NCI-H1417 treated with DMSO at 0.1 percent for 48 hours (cell line): ENCODE results near the gene FOXP1.

ENCODE experiments used
- DNase-seq: peaks from one replicate; lab custom pipeline; 2025; lab: John Stamatoyannopoulos, UW

Gene FOXP1

DNA sequence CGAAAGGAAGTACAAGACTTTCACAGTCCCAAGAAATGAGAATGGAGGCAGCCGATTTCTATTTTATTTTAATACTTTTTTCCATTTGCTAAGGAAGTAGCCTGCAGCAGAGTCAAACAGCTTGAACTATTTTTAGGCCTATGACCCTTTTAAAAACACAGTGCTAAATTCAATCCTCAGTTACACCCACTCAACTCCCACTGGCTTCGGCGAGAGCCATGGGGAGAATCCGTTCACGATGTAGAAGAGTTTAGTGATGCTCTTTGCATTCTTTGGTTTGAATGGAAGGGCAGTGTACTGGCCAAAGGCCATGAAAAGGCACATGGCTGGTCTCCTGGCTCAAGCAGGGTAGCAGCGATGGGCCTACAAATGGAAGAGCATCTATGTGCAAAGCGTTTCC lies 343.5 kb downstream of the FOXP1 start:
- no peak for DNase-seq

DNA sequence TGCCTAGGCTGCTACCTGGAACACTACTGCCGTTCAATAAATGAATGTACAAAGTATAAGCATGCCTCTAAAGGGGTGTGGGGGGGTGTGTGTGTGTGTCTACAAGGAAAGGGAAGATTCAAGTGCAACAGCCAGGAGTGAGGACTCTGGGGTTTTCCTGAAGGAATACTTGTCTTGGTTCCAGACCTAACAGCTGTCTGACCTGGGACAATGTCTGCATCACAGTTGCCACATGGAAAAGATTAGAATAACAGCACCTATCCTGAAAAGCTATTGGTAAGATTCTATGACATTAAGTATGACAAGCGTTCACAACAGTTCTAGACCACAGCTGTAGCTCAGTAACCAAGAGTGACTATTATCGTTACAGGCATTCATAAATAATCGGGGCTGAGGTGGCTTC lies 345.2 kb downstream of the FOXP1 start:
- no peak for DNase-seq

DNA sequence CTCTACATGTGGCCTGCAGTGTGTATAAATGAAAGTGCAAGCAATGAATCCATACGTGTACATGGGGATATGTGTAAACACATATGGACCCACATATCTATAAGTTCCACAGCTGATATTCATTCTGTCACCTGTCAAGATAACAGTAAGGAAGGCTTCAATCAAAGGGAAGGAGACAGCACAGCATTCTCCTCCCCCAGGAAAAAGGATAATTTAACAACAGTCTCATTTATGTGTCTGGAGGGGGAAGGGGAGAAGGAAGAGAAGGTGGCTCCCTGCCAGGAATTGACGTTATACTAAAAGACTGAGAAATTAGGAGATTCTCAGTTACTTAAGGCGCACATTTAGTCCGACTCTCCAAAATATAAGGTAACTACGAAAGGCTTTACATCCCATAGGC lies 345.9 kb downstream of the FOXP1 start:
- no peak for DNase-seq

DNA sequence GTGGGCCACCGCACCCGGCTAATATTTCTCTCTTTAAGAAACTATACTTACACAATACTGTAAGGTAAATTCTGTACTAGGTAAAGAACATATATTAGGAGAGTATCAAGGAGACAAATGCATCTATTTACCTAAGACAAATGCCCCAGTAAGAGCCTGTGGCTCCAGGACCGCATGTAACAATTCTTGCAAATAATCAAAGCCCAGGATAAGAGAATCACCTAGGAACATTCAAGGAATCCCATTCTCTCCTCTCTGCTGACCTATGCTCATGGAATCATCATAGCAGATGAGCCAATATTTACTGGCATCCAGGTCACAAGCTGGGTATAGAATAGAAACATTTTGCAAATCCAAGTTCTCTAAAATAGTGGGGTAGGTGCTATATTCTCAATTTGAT lies 347.7 kb downstream of the FOXP1 start:
- DNase-seq, result no peak

DNA sequence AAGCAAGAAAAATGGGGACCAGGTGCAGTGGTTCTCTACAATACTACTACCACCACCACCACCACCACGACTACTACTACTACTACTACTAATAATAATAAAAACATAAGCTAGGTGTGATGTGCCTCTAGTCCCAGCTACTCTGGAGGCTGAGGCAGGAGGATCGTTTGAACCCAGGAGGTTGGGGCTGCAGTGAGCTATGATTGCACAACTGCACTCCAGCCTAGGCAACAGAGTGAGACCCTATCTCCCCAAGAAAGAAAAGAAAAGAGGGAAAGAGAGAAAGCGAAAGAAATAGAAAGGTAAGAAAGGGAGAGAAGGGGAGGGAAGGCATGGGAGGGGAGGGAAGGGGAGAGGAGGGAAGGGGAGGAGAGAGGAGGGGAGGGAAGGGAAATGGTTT lies 350.6 kb downstream of the FOXP1 start:
- no peak for DNase-seq

DNA sequence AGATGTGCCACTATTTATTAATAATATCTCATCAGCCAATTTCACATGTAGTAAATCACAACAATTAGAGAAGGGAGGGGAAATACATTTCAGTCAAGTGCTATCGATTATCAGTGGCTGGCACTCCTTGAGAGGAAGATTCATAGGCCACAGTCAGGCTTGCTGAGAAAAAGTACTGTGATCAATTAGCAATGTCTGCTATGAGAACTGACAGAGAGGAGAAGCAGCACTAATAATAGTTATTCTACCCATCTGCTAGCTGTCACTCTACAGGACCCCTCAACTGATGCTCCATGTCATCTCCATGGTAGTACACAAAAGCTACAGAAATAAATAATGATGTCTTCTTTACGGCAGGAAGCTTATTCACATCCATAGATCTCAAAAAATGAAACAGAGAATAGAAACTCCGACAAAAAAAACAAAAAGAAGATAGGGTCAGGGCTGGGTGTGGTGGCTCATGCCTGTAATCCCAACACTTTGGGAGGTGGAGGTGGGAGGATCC lies 351.3 kb downstream of the FOXP1 start:
- DNase-seq, result no peak

DNA sequence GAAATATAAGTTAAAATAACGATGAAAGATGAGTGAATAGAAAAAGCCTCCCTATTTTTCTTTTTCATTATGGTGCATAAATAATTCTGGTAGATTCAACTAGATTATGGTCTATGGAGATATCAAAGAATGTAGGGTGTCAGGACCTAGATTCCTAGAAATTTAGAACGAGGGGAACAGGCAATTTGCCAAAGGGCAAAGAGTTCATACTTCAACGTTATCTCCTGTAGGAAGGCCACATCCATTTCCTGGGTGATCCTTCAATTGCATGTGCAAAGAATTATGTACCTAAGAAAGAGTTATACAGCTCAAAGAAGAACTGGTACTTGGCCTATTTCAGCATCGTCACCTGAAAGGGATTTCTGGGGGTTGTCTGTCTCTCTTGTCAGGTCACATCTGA lies 351.8 kb downstream of the FOXP1 start:
- no peak for DNase-seq

DNA sequence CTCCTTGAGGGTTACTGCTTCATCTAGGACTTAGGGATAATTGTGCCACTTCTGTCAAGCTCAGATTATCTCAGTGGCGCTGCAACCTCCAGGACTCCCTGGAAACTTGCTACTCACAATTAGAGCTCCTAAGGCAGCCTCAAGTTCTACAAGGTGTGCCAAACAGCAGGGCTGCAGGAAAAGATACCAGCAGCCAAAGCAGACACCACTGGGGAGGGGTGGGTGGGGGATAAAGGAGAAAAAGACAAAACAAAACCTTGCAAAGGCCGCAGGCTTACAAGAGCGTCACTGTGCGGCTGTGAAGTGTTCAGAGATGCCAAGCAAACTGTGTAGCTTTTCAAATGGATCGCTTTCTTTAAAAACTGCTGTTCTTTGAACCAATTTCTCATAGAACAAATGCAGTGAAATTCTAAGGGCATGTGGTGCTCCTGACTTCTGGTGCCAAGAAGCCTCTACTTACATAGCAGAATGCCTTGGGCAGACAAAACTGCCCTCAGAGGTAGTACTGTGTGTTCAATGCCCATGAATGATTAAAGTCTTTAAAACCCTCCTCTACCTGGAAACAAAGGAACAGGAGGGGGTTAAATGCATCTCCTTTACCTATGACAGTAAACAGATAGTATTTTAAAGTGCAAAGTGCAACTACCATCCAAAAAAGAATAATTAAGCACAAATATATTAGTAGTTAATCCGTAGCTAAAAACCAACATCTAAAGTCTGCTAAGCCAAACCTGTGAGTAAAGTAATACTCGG lies 353.4 kb downstream of the FOXP1 start:
- DNase-seq, result no peak

DNA sequence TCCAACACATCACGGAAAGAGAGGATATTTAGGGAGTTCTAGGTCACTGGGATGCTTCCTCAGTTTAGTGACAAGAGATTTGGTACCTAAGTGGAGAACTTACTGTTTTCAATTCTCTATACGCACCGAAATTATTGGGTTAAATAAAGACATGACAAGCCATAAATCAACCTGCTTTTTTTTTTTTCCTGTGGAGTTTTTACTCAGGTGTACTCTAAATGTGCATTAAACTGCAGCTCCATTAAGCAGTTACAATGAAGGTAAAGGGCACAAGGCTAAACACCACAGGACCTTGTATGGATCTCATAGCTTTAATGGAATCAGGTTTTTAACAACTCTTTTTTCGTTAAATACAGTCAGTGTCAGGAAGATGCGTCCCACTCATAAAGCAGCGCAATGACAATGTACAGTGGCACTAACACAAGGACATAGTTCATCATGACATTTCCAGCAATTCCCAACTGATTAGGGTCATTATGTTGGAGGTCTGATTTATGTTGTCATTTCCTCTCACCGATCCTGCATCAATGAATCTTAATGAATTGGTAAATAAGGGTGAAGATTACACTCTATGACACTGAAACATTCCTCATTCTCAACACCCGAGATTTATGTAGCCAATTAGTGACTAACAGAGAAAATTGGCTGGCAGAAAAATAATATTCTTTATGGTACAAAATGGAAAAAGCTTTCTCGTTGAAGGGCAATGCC lies 355.2 kb downstream of the FOXP1 start:
- peak; percentile 61 for DNase-seq

DNA sequence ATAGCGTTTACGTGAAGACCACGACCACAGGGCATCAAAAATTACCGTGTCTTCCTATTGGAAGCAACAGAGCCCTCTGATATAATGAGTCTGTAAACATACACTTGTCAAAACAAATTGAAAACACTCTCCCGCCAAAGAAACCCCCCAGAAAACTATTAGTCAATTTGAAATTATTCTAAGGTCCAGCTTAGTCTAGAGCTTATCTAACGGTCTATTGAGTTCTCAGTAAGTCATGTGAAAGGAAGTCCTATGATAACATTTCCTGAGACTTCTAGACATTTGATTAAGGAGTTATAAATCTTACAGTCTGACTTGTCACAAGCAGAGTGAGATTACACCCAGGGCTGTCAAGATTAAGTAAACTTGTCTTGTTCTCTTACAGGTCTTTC lies 356.3 kb downstream of the FOXP1 start:
- no peak for DNase-seq

DNA sequence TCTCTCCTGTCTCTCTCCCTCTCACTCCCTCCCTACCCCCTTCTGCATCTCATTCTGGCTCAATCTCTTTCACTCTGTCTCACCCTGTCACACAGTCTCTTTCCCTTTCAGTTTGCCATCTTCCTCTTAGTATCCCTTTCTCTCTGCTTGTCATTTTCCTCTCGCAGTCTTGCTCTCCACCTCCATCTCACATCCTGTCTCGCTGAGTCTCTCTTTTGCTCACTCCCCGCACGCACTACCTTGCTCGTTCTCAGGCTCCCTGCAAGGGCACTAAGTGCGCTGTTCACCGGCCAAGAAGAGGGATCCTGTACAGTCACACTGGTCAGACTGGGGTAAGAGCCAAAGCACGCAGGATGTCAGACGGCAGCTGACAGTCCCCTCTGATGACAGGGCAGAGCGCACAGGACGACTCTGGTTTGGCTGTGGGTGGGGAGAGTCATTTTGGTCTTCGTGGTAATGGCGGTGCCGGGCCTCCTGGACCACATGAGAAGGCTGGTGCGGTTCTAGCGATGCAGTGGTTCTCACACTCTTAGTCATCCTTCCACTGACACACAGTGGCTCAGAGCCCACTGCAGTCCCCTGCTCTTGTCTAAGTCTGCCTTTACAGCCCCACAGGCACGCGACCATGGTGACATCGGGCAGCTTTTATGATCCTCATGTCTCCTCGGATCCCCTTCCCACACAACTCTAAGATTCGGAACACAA lies 356.8 kb downstream of the FOXP1 start:
- DNase-seq, result no peak

DNA sequence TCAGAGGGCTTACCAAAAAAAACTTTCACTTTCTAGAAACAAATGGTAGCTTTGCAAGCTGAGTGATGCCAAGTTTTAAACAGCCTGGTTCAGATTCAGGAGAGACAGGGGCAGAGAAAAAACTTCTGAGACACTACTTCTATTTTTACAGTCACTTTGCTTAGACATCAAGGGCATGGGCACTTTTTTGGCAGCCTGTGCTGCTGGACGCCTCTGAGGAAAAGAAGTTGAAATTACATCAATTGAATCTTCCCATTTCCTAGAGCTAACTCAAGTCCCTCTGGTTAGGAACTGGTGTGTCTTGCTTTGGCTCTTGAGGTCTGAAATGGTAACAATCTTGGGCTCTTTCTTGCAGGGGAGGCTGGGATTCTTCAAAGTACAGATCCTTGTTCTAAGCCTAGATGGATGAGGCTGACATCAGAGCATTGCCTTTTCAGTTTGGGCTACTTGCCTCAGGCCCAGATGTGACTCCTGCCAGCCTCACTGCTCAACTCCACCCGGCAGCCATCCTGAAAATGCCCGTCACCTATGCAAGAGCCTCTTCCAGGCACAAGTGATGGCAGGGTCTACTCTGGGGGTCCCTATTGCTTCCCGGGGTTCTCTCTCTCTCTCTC lies 357.5 kb downstream of the FOXP1 start:
- DNase-seq, result no peak

DNA sequence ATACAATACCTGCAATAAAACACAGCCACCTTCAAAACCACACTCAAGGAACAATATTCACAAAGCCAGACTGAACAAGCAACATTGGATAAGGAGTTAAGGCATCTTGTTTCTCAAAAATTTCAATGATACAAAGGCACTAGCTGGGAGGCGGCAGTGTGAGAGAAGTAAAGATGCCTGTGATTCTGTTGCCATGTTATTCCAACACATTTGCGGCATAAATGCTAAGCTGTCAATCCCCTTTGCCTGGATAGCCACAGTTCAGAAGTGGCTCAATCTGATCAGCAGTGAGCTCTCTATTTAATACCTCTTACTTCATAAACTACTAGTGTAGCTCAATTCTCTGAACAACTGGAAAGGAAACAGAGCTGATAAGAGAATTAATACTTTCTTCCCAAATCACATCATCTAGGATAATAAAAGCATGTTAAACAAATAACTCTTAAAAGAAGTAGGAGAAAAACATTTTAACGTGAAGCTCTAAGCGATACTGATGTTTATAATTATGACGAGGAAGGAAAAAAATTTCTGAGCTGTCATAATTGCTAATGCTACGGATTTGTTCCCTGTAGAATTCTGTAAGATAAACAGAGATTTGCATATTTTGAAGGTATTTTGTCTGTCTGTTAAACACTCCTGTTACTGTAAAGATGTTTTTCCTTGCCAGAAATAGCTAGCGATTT lies 358.4 kb downstream of the FOXP1 start:
- no peak for DNase-seq

DNA sequence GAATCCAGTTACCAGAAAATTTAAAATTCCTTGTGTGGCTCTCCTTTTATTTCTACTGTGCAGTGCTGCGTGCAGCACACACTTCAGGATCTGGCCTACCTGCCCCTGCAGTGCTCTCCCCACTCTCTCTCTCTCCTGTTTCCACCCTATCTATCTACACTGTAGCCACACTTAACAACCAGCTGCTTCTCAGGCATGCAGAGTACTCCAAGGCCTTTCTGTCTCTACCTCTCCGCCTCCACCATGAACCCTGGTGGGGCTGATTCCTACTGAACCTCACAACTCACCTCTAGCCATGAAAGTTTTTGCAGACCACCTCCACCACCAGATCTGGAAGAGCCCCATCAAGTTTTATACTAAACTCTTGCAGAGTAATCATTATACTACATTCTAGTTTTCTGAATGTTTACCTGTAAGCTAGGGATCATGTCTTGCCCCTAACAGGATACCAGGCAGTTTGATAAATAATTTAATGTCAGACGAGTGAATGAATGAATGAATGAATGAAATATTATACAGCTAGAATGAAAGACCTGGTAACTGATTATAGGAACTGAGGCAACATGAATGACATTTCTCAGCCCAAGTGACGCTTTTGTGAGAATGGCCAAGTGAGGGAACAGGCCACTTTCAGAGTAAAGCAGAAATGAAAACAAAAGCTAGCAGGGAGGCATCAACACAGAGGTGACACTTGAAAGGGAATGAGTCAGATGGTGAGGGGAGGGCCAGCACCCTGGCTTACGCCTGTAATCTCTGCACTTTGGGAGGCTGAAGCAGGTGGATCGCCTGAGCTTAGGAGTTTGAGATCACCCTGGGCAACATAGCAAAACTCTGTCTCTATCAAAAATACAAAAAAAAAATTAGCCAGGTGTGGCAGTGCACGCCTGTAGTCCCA lies 363.5 kb downstream of the FOXP1 start:
- DNase-seq, result no peak

DNA sequence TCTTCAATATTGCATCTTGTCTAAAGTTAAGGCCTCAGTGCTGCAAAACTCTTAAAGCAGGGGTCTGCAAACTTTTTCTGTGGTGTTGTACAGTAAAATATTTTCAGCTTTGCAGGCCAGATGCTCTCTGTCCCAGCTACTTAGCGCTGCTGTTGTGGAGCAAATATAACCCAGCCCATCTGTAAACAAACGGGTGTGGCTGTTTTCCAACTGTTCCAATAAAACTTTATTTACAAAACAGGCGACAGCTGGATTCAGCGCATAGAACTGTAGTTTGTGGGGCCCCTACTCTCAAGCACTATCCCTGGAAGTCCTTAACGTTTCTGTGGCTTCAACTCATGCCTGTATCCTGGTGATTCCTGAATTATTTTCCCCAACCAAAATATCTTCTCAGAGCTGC lies 365.0 kb downstream of the FOXP1 start:
- DNase-seq, result no peak

DNA sequence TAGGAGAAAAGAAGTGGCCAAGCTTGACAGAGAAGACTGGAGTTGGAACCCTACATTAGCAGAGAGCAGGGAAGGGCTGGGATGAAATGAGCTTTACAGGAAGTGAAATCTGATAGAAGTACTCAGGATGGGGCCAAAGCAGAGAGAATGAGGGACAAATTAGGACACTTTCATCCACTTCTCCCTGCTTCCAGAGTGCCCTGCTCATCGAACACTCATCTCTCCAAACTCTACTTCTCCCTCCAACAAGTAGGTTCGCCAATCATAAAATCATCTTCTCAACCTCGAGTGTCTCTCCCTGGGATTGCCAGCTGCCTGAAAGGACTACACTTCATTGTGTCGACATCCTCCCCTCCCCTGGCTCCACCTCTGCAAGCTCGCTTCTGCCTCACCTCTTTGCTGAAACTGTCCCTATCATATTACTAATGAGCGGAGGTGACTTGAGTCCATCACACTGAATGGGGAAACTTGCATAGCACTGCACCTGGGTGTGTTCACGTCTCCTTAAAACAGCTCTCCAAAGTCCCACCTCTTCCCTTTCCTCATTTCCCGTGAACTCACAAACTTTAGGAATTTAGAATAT lies 365.8 kb downstream of the FOXP1 start:
- no peak for DNase-seq

DNA sequence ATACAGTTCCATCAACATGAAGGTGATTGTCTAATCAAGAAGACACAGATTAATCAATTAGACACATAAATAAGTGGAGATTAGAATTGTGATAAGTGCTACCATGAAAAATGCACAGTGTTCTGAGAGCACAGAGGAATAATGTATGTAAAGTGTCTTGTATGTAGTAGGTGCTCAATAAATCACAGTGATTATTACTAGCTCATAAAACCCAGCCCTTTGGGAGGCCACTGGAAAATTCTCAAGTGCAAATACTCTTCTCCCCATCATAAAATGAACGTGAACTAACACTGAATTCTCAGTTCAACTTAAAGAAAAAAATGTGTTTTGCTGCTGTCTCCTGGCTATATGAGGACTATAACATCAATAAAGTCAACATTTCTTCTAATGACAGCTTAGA lies 368.2 kb downstream of the FOXP1 start:
- DNase-seq, result no peak

DNA sequence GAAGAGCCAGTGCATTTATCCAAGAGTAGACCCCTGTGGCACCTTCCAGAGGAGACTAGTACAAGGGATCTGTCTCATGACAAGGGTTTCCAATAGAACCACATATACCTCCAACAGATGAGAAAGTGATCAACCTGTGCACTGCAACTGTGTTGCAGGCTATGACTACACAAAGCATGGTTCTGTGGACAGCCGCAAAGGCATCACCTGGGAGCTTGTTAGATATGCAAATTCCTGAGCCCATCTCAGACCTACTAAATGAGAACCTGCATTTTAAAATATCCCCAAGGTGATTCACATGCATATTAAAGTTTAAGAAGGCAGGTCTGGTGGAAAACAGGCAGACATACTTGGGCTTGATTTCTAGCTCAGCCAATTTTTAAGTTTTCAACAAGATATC lies 368.7 kb downstream of the FOXP1 start:
- no peak for DNase-seq

DNA sequence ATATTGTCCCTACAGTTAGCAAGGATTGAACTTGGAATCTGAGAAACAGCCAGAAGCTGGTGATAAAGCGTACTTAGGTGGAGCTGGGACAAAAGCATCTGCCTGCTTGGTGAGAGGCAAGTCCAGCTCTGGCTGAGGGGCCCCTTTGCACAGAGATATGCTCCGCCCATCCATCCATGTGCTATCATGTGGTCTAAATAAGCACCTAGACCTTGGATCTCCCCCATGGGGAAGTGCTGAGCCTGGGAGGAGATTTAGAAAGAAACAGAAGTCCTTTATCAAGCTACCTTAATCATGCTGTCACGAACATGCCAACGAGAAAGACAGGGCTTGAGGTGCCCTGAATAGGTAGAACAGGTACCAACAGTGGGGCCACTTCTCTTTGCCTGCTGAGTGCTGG lies 369.5 kb downstream of the FOXP1 start:
- no peak for DNase-seq

DNA sequence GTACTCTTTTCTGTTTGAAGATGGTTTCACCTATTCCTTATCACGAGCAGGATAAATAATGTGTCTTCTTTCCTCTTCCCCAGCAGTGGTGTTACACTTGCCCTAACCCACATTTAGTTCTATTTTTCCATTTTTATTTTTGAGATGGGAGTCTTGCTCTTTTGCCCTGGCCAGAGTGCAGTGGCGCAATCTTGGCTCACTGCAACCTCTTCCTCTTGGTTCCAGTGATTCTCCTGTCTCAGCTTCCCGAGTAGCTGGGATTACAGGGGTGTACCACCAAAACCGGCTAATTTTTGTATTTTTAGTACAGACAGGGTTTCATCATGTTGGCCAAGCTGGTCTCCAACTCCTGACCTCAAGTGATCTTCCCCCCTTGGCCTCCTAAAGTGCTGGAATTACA lies 372.4 kb downstream of the FOXP1 start:
- DNase-seq, result no peak
